K562 (cell line): ENCODE measurements around the gene GDF15. TPM values are rescaled to one million over a fixed set of nuclear protein-coding genes. Genes with fewer than 3 reads are reported as not detected.

Source experiments
- CHD1 ChIP-seq: fragments of 200-600 bp; sonication (generic); IDR thresholded peaks from one replicate; pipeline ENCODE4 v1.6.1; 2012; ENCODE audit warnings: mild to moderate bottlenecking, moderate library complexity, low read length, inconsistent platforms
- KLF1 ChIP-seq: fragments of 450-650 bp; IDR thresholded peaks from 2 replicates; pipeline ENCODE4 v1.6.1; 2016; ENCODE audit warnings: missing genetic modification characterization, missing compliant biosample characterization
- NR4A1 ChIP-seq, 2 experiments: fragments of 250-450 bp in 1 of 2; fragments of 450-650 bp in 1 of 2; sonication (Bioruptor Pico) in 1 of 2; IDR thresholded peaks; 2 replicates each; pipeline versions ENCODE4 v1.4.0 to v1.6.1; 2016 to 2020; ENCODE audit warnings: mild to moderate bottlenecking in 2 of 2, missing compliant biosample characterization in 1 of 2, missing genetic modification characterization in 1 of 2, moderate library complexity in 1 of 2
- ZKSCAN1 ChIP-seq: fragments of 150-350 bp; IDR thresholded peaks from 2 replicates; pipeline ENCODE4 v1.6.1; 2016; ENCODE audit warnings: low read depth, low read length
- ZNF121 ChIP-seq: sonication (generic); formaldehyde crosslinking; conservative IDR thresholded peaks from 2 replicates; pipeline ENCODE4 v1.8.0; 2022; ENCODE audit warnings: missing genetic modification reagents
- polyA plus RNA-seq, 8 experiments: library from polyadenylated mRNA; depleted of rRNA in 4 of 8; stranded (reverse) in 5 of 8; unstranded in 3 of 8; fragments of >200 nt; fragmentation: Nextera tagmentation in 2 of 8; fragmentation: Illumina TruSeq in 1 of 8; extraction: Ambion mirVana in 2 of 8; extraction: Trizol in 1 of 8; gene quantifications; 2 replicates each; pipeline versions ENCODE4 v1.2.1 to v1.2.3, GENCODE V29; 2011 to 2014; ENCODE audit warnings: inconsistent platforms in 1 of 8, missing spikeins in 1 of 8
- total RNA-seq, 7 experiments: library from RNA; depleted of rRNA in 6 of 7; stranded (reverse); fragments of >200 nt in 6 of 7; fragmentation: Illumina TruSeq in 2 of 7; extraction: Trizol in 2 of 7; gene quantifications; 2 replicates each; pipeline versions ENCODE4 v1.2.1 to v1.2.3, GENCODE V29; 2011 to 2021; ENCODE audit warnings: low replicate concordance in 1 of 7
- TF ChIP-seq, protein P1 (sequence below): fragments of 250-450 bp; sonication (Bioruptor Pico); IDR thresholded peaks from 2 replicates; pipeline ENCODE4 v1.9.0; 2021; ENCODE audit warnings: mild to moderate bottlenecking, inconsistent platforms
- TF ChIP-seq, protein P2 (sequence below): fragments of 250-450 bp; sonication (Bioruptor Pico); IDR thresholded peaks from 2 replicates; pipeline ENCODE4 v1.4.0; 2020; ENCODE audit warnings: borderline replicate concordance
- TF ChIP-seq, protein P3 (sequence below): fragments of 250-450 bp; sonication (Bioruptor Pico); IDR thresholded peaks from 2 replicates; pipeline ENCODE4 v1.5.0; 2021; ENCODE audit warnings: mild to moderate bottlenecking, borderline replicate concordance

The GDF15 gene
- total and polyA plus RNA-seq, 9 of the 15 experiments (the other 6 are each of a cell fraction or from before 2014, with no cell fraction given): 2.3 to 82.4 (median 12.5) TPM

DNA sequence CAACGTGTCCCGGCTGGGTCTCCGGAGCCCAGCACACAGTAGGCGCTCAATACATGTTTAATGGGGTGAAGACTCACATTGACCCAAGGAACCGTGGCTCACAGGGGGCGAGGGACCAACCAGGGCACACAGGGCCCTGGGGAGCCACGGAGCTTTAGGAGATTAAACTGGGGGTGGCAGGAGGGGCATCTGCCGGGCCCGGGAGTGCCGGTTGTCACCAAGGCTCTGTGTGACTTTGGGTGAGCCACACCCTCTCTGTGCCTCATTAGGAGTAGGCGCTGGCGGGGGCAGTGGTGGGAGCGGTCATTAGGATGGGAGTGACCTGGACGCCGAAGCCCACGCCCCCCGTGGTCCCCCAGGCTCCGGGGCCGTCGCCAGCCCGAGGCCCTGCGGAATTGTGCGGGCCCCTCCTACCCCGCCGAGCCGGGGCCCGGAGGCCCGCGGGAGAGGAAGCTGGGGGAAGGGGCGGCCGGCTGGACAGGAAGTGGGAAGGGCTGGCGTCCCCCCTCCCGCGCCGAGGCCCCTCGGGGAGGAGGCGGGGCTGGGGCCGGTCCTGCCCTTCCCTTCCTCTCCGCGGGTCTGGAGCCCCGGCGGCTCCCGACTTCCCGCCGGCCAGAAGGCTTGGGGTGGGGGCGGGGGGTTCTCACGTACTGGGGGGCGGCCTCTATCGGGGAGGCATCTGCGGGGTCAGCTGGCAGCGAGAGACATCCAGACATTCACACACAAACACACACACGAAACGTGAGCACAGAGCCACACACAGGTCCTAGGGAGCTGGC, 31.5 kb downstream of the GDF15 start (continued):
- TF ChIP-seq, protein P1, sequence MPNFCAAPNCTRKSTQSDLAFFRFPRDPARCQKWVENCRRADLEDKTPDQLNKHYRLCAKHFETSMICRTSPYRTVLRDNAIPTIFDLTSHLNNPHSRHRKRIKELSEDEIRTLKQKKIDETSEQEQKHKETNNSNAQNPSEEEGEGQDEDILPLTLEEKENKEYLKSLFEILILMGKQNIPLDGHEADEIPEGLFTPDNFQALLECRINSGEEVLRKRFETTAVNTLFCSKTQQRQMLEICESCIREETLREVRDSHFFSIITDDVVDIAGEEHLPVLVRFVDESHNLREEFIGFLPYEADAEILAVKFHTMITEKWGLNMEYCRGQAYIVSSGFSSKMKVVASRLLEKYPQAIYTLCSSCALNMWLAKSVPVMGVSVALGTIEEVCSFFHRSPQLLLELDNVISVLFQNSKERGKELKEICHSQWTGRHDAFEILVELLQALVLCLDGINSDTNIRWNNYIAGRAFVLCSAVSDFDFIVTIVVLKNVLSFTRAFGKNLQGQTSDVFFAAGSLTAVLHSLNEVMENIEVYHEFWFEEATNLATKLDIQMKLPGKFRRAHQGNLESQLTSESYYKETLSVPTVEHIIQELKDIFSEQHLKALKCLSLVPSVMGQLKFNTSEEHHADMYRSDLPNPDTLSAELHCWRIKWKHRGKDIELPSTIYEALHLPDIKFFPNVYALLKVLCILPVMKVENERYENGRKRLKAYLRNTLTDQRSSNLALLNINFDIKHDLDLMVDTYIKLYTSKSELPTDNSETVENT (CRISPR knock-in tag): peak; percentile 74
- TF ChIP-seq, protein P2, sequence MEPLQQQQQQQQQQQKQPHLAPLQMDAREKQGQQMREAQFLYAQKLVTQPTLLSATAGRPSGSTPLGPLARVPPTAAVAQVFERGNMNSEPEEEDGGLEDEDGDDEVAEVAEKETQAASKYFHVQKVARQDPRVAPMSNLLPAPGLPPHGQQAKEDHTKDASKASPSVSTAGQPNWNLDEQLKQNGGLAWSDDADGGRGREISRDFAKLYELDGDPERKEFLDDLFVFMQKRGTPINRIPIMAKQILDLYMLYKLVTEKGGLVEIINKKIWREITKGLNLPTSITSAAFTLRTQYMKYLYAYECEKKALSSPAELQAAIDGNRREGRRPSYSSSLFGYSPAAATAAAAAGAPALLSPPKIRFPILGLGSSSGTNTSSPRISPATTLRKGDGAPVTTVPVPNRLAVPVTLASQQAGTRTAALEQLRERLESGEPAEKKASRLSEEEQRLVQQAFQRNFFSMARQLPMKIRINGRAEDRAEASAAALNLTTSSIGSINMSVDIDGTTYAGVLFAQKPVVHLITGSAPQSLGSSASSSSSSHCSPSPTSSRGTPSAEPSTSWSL (CRISPR knock-in tag): 0 out of 2 replicates have a peak, but pooled peaks have one; percentile 43
- 0 out of 2 replicates have a peak, but pooled peaks have one; percentile 24 for TF ChIP-seq NR4A1 (CRISPR knock-in tag; IDR thresholded peaks at IDR 0.05)
- TF ChIP-seq NR4A1 (tag; IDR thresholded peaks at IDR 0.05): peak; percentile 28; the same call in 1 of the 2 replicates
- TF ChIP-seq ZNF121: no peak
- peak; percentile 37 for TF ChIP-seq CHD1
- TF ChIP-seq ZKSCAN1: peak; percentile 94
- TF ChIP-seq, protein P3, sequence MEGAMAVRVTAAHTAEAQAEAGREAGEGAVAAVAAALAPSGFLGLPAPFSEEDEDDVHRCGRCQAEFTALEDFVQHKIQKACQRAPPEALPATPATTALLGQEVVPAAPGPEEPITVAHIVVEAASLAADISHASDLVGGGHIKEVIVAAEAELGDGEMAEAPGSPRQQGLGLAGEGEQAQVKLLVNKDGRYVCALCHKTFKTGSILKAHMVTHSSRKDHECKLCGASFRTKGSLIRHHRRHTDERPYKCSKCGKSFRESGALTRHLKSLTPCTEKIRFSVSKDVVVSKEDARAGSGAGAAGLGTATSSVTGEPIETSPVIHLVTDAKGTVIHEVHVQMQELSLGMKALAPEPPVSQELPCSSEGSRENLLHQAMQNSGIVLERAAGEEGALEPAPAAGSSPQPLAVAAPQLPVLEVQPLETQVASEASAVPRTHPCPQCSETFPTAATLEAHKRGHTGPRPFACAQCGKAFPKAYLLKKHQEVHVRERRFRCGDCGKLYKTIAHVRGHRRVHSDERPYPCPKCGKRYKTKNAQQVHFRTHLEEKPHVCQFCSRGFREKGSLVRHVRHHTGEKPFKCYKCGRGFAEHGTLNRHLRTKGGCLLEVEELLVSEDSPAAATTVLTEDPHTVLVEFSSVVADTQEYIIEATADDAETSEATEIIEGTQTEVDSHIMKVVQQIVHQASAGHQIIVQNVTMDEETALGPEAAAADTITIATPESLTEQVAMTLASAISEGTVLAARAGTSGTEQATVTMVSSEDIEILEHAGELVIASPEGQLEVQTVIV: peak; percentile 7; the same call in 1 of the 2 replicates
- 0 out of 2 replicates have a peak, but pooled peaks have one; percentile 50 for TF ChIP-seq KLF1
